Loucy (cell line): Measurements from ENCODE around the gene GTPBP4.
"Not testable (repeated sequence)": the region's sequence is repeated elsewhere in the genome, so short reads cannot be mapped to it uniquely, and the experiment has no call there.

Experiments used
- H2AFZ ChIP-seq: fragments of 200-600 bp; sonication (generic); 2 replicates; pipeline ENCODE4 v1.6.0; 2016; ENCODE audit warnings: antibody characterized with exemption, mild to moderate bottlenecking, low read length, moderate library complexity
- H3F3A ChIP-seq: fragments of 200-600 bp; 2 replicates; pipeline ENCODE4 v1.6.0; 2016; ENCODE audit warnings: antibody characterized with exemption, low read depth, mild to moderate bottlenecking
- H3K27me3 ChIP-seq: fragments of 200-600 bp; sonication (generic); 2 replicates; pipeline ENCODE4 v1.6.1; 2014; ENCODE audit warnings: low read length, mild to moderate bottlenecking; ENCODE audit not compliant: insufficient read depth, poor library complexity, severe bottlenecking
- H3K36me3 ChIP-seq: fragments of 200-600 bp; sonication (generic); 2 replicates; pipeline ENCODE4 v1.6.1; 2016; ENCODE audit warnings: low read length; ENCODE audit not compliant: insufficient read depth
- H3K4me1 ChIP-seq: fragments of 200-600 bp; sonication (generic); 2 replicates; pipeline ENCODE4 v1.5.1; 2014; ENCODE audit warnings: low read length, mild to moderate bottlenecking; ENCODE audit not compliant: insufficient read depth, poor library complexity, severe bottlenecking
- H3K4me2 ChIP-seq: fragments of 200-600 bp; sonication (generic); 2 replicates; pipeline ENCODE4 v1.6.0; 2014; ENCODE audit warnings: antibody characterized with exemption, low read length, low read depth, mild to moderate bottlenecking; ENCODE audit not compliant: poor library complexity, severe bottlenecking
- H3K4me3 ChIP-seq: fragments of 200-600 bp; sonication (generic); 2 replicates; pipeline ENCODE4 v1.5.1; 2014; ENCODE audit warnings: low read length, mild to moderate bottlenecking, mixed read lengths; ENCODE audit not compliant: poor library complexity, severe bottlenecking
- H3K79me2 ChIP-seq: fragments of 200-600 bp; sonication (generic); 2 replicates; pipeline ENCODE4 v1.6.1; 2014; ENCODE audit warnings: low read length; ENCODE audit not compliant: insufficient read depth
- H3K9ac ChIP-seq: fragments of 200-600 bp; sonication (generic); 2 replicates; pipeline ENCODE4 v1.6.0; 2014; ENCODE audit warnings: mild to moderate bottlenecking, low read depth, low read length, moderate library complexity; ENCODE audit not compliant: poor library complexity, severe bottlenecking
- H3K9me2 ChIP-seq: fragments of 200-600 bp; sonication (generic); replicated peaks from 2 replicates; pipeline ENCODE4 v1.6.1; 2016; ENCODE audit warnings: low read depth, low read length, mixed read lengths
- H3K9me3 ChIP-seq: fragments of 200-600 bp; sonication (generic); 2 replicates; pipeline ENCODE4 v1.6.1; 2014; ENCODE audit warnings: mild to moderate bottlenecking, antibody characterized with exemption, low read length, low read depth; ENCODE audit not compliant: insufficient read depth
- H4K20me1 ChIP-seq: fragments of 200-600 bp; sonication (generic); 2 replicates; pipeline ENCODE4 v1.6.0; 2014; ENCODE audit warnings: antibody characterized with exemption, low read length, mild to moderate bottlenecking; ENCODE audit not compliant: insufficient read depth, poor library complexity, severe bottlenecking
- CTCF ChIP-seq: fragments of 200-600 bp; sonication (generic); conservative IDR thresholded peaks from 2 replicates; pipeline ENCODE4 v1.5.1; 2014; ENCODE audit warnings: mild to moderate bottlenecking, antibody characterized with exemption, low read length
- EZH2phosphoT487 ChIP-seq: fragments of 200-600 bp; IDR thresholded peaks from 2 replicates; pipeline ENCODE4 v1.6.1; 2018; ENCODE audit warnings: antibody characterized with exemption, mild to moderate bottlenecking, moderate library complexity, borderline replicate concordance

GTPBP4 gene

GRCh38 chr10:1063232-1063865 is 75.1 kb downstream of the GTPBP4 start:
- Histone ChIP-seq H3K9me3 (no peaks in the 10 kb centered on the region), H3K79me2 (peaks cover 59% of the 10 kb centered on the region), H2AFZ (no peak overlapping the region), H3K4me1 (peaks cover 75% of the 10 kb centered on the region), H3K4me2 (peak overlapping the region; percentile 90), H3K4me3 (peak overlapping the region; percentile 64), H4K20me1 (peaks cover 31% of the 10 kb centered on the region), H3K27me3 (no peaks in the 10 kb centered on the region), H3K9me2 (no peaks in the 10 kb centered on the region), H3K36me3 (no peaks in the 10 kb centered on the region), H3F3A (peaks cover 20% of the 10 kb centered on the region), H3K9ac (peak overlapping the region; percentile 57)
- TF ChIP-seq CTCF (no peak), EZH2phosphoT487 (no peak)

DNA sequence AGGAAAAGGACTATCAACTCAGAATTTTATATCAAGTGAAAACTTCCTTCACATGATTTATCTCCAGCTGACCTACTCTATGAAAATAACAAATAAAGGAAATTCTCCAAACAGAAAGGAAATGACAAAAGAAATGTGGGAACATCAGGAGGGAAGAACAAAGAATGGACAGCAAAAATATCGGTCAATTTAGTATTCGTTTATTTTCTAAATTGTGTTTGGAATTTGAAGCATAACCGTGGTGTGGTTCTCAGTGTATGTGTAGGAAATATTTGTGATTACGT is 76.7 kb downstream of the GTPBP4 start:
- Histone ChIP-seq H4K20me1 (peaks cover 35% of the 10 kb centered on the region), H3K9ac (no peak overlapping the region)
- TF ChIP-seq EZH2phosphoT487 = no peak
- TF ChIP-seq CTCF = no peak

DNA sequence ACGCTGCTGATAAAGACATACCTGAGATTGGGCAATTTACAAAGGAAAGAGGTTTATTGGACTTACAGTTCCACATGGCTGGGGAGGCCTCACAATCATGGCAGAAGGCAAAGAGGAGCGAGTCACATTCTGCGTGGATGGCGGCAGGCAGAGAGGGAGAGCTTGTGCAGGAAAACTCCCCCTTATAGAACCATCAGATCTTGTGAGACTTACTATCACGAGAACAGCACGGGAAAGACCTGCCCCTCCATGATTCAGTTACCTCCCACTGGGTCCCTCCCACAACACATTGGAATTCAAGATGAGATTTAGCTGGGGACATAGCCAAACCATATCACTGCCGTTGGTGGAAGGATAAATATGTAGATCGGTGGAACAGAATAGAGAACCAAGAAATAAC is 78.5 kb downstream of the GTPBP4 start:
- not testable (repeated sequence) for H3K9ac ChIP-seq, H3K27me3 ChIP-seq, H3K36me3 ChIP-seq, H3K4me3 ChIP-seq, H3K9me3 ChIP-seq, H3K9me2 ChIP-seq, H3K4me2 ChIP-seq, H2AFZ ChIP-seq
- peaks cover 32% of the 10 kb centered on the region for H3K79me2 ChIP-seq
- peaks cover 24% of the 10 kb centered on the region for H4K20me1 ChIP-seq
- H3F3A ChIP-seq = peaks cover 18% of the 10 kb centered on the region
- H3K4me1 ChIP-seq = peaks cover 63% of the 10 kb centered on the region

More for the DNA sequence above, 76.7 kb downstream of the GTPBP4 start:
- Histone ChIP-seq H2AFZ (no peak overlapping the region), H3K9me2 (no peaks in the 10 kb centered on the region), H3K9me3 (no peaks in the 10 kb centered on the region), H3K4me2 (no peak overlapping the region), H3K36me3 (no peaks in the 10 kb centered on the region), H3K27me3 (no peaks in the 10 kb centered on the region), H3F3A (peaks cover 20% of the 10 kb centered on the region), H3K4me3 (no peak overlapping the region), H3K4me1 (peaks cover 78% of the 10 kb centered on the region), H3K79me2 (peaks cover 50% of the 10 kb centered on the region)
